AG08396 (cell line): ENCODE data around the gene GMDS.
A peak's percentile ranks its signal among the peaks of the same experiment; 100 is the strongest.

Experiments used
- DNase-seq: peaks from one replicate; pipeline ENCODE4 v3.0.0; 2012; ENCODE audit warnings: low spot score, mixed read lengths

Gene GMDS

GRCh38 chr6:1940381-1940780 lies 305.0 kb downstream of the GMDS start:
- DNase-seq, result no peak

GRCh38 chr6:1933292-1933691 lies 312.1 kb downstream of the GMDS start:
- DNase-seq, result no peak

GRCh38 chr6:1931817-1932216 lies 313.6 kb downstream of the GMDS start:
- DNase-seq, result no peak

GRCh38 chr6:1930356-1930755 lies 315.0 kb downstream of the GMDS start:
- no peak for DNase-seq

- DNase-seq, result no peak
These were observed 315.5 kb downstream of the GMDS start for GRCh38 chr6:1929931-1930330.

GRCh38 chr6:1925743-1926430 lies 319.5 kb downstream of the GMDS start:
- DNase-seq, result no peak

- no peak for DNase-seq
These were observed 322.0 kb downstream of the GMDS start for GRCh38 chr6:1923449-1923848.

- DNase-seq, result peak; percentile 46
These were observed 327.6 kb downstream of the GMDS start for GRCh38 chr6:1917626-1918371.

GRCh38 chr6:1916334-1917070 lies 328.9 kb downstream of the GMDS start:
- peak; percentile 46 for DNase-seq

GRCh38 chr6:1915226-1915625 lies 330.2 kb downstream of the GMDS start:
- no peak for DNase-seq

GRCh38 chr6:1913577-1913976 lies 331.8 kb downstream of the GMDS start:
- DNase-seq, result no peak

GRCh38 chr6:1912731-1913130 lies 332.7 kb downstream of the GMDS start:
- no peak for DNase-seq

- no peak for DNase-seq
These were observed 333.9 kb downstream of the GMDS start for GRCh38 chr6:1911474-1911873.

- DNase-seq, result no peak
These were observed 334.6 kb downstream of the GMDS start for GRCh38 chr6:1910621-1911407.

GRCh38 chr6:1908784-1909183 lies 336.6 kb downstream of the GMDS start:
- no peak for DNase-seq

- no peak for DNase-seq
These were observed 338.8 kb downstream of the GMDS start for GRCh38 chr6:1906609-1907008.

- no peak for DNase-seq
These were observed 339.4 kb downstream of the GMDS start for GRCh38 chr6:1906014-1906413.

GRCh38 chr6:1904898-1905297 lies 340.5 kb downstream of the GMDS start:
- DNase-seq, result no peak

GRCh38 chr6:1904466-1904799 lies 341.0 kb downstream of the GMDS start:
- DNase-seq, result no peak

- no peak for DNase-seq
These were observed 341.5 kb downstream of the GMDS start for GRCh38 chr6:1903780-1904465.

- no peak for DNase-seq
These were observed 343.8 kb downstream of the GMDS start for GRCh38 chr6:1901556-1901955.

GRCh38 chr6:1896897-1897296 lies 348.5 kb downstream of the GMDS start:
- no peak for DNase-seq
